ENCODE data around the gene PTX4.
"Not testable (repeated sequence)": the region's sequence is repeated elsewhere in the genome, so short reads cannot be mapped to it uniquely, and the experiment has no call there.

- not testable (repeated sequence) for TF ChIP-seq CTCF (IDR thresholded peaks at IDR 0.05; ENCODE audit: low read length); EZH2 (optimal IDR thresholded peaks at IDR 0.05; ENCODE audit: low read depth, low read length); EZH2phosphoT487 (IDR thresholded peaks at IDR 0.05; ENCODE audit: low read length)
Observed at GRCh38 chr16:1478937-1479336, 9.8 kb downstream of the PTX4 start.

Measured in MM.1S (cell line).